CD4-positive, CD25-positive, alpha-beta regulatory T cell (primary cell): ENCODE data around the gene OTUD5. TPM values are rescaled to one million over a fixed set of nuclear protein-coding genes. Genes with fewer than 3 reads are reported as not detected.

ENCODE experiments used
- ATAC-seq, 2 donors: fragments of 150-1000 bp; cut with Tn5 transposase; one replicate each; pipeline ENCODE4 v1.10.0; 2021; ENCODE audit warnings: low read depth in 2 of 2, moderate number of reproducible peaks in 2 of 2, moderate library complexity in 1 of 2
- DNase-seq, 3 donors: peaks; one replicate each; pipeline versions ENCODE4 v3.0.0 to v3.0.0-alpha.2; 2012 to 2022; ENCODE audit warnings: mixed read lengths in 1 of 3
- H3K27ac ChIP-seq: one replicate; pipeline ENCODE4 v1.7.0; 2013; ENCODE audit warnings: mild to moderate bottlenecking, low read length; ENCODE audit not compliant: insufficient read depth, poor library complexity, severe bottlenecking
- H3K27me3 ChIP-seq: one replicate; pipeline ENCODE4 v1.7.0; 2013; ENCODE audit warnings: low read length; ENCODE audit not compliant: control insufficient read depth, insufficient read depth
- H3K36me3 ChIP-seq: one replicate; pipeline ENCODE4 v1.7.0; 2013; ENCODE audit warnings: mild to moderate bottlenecking, low read length, moderate library complexity; ENCODE audit not compliant: control insufficient read depth, insufficient read depth
- H3K4me1 ChIP-seq: 2 replicates; pipeline ENCODE4 v1.7.0; 2013; ENCODE audit warnings: mild to moderate bottlenecking, low read length; ENCODE audit not compliant: insufficient read depth, control insufficient read depth, poor library complexity, severe bottlenecking
- H3K4me3 ChIP-seq: one replicate; pipeline ENCODE4 v1.7.0; 2013; ENCODE audit warnings: low read depth, mild to moderate bottlenecking, low read length, moderate library complexity
- H3K9me3 ChIP-seq, 2 experiments: 1 replicate in 1 of 2; 2 replicates in 1 of 2; pipeline ENCODE4 v1.7.0; 2013; ENCODE audit warnings: low read length in 2 of 2, mild to moderate bottlenecking in 1 of 2, moderate library complexity in 1 of 2; ENCODE audit not compliant: control insufficient read depth in 2 of 2
- H3K27ac Mint-ChIP-seq, 3 donors: one replicate each; pipeline ENCODE4 v1.8.0; 2020 to 2022; ENCODE audit warnings: mild to moderate bottlenecking in 3 of 3, mixed read lengths in 3 of 3, moderate library complexity in 2 of 3
- H3K27me3 Mint-ChIP-seq: one replicate; pipeline ENCODE4 v1.8.0; 2022; ENCODE audit warnings: mild to moderate bottlenecking, mixed read lengths
- H3K36me3 Mint-ChIP-seq: one replicate; pipeline ENCODE4 v1.8.0; 2020; ENCODE audit warnings: mixed read lengths
- H3K4me1 Mint-ChIP-seq, 4 donors: one replicate each; pipeline ENCODE4 v1.8.0; 2020 to 2022; ENCODE audit warnings: mixed read lengths in 4 of 4, mild to moderate bottlenecking in 1 of 4
- H3K4me3 Mint-ChIP-seq, 4 donors: one replicate each; pipeline ENCODE4 v1.8.0; 2020 to 2022; ENCODE audit warnings: mild to moderate bottlenecking in 4 of 4, mixed read lengths in 4 of 4, moderate library complexity in 3 of 4
- H3K9me3 Mint-ChIP-seq, 7 donors: one replicate each; pipeline ENCODE4 v1.8.0; 2020 to 2022; ENCODE audit warnings: mixed read lengths in 7 of 7, mild to moderate bottlenecking in 3 of 7, moderate library complexity in 2 of 7
- polyA plus RNA-seq, 4 donors: library from polyadenylated mRNA; unstranded; fragments of 300-500 nt; fragmentation: Illumina TruSeq; gene quantifications; one replicate each; pipeline ENCODE4 v1.2.3, GENCODE V29; 2021
- total RNA-seq: library from RNA; stranded (reverse); gene quantifications from one replicate; pipeline ENCODE4 v1.2.3, GENCODE V29; 2022

Gene OTUD5
- total and polyA plus RNA-seq, 5 donors from 2014 or later, result 20.2 to 110 (median 31.1) TPM

DNA sequence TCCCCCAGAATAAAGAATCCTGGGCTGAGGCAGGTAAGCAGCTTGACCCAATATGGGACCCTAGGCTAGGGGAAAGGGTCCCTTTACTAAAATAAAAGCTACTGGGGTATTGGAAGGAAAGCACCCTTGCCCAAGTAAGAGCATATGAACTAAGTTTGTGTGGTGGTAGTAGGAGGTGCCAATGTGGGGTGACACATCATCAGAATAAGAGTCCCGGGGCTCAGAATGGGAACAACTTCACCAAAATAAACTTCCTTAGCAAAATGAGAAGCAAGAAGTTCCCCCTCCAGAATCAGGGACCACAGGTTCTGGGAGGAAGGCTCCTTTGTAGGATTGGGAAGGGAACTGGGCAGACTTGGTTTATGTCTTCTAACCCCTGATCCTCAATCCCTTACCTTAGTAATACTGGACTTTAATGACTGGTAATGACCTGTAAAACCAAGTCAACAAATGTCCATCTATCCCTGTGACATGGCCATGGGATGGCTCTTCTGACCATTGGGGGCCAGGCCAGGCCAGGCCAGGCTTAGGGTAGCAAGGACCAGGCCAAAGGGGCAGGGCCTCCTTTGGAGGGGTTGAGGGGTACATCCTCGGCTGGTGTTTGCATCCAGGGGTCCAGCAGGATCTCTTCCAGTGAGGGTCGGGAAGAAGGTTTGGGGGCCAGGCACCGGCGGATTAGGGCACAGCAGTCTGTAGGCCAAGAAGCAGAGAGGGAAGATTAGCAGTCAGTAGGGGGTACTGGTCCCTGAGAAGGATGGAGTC is 43.6 kb downstream of the OTUD5 start:
- Mint-ChIP-seq H3K27me3 (peaks cover 15% of the 10 kb centered on the region), H3K4me1 (peaks cover 0 to 68% (median 20%) of the 10 kb centered on the region in 4 donors), H3K36me3 (peaks cover 41% of the 10 kb centered on the region), H3K4me3 (peak overlapping the region; percentile 94 to 97 (median 96)), H3K27ac (peak overlapping the region; percentile 51 to 95 (median 60)), H3K9me3 (no peaks in the 10 kb centered on the region)
- peak in 1 of 3 donors; percentile 21 for DNase-seq
- H3K9me3 ChIP-seq, result no peaks in the 10 kb centered on the region
- no peak for ATAC-seq
- H3K4me1 ChIP-seq, result peaks cover 36% of the 10 kb centered on the region
- H3K27ac ChIP-seq, result peak overlapping the region; percentile 89
- no peaks in the 10 kb centered on the region for H3K27me3 ChIP-seq
- H3K36me3 ChIP-seq, result peaks cover 49% of the 10 kb centered on the region
- peak overlapping the region; percentile 96 for H3K4me3 ChIP-seq

DNA sequence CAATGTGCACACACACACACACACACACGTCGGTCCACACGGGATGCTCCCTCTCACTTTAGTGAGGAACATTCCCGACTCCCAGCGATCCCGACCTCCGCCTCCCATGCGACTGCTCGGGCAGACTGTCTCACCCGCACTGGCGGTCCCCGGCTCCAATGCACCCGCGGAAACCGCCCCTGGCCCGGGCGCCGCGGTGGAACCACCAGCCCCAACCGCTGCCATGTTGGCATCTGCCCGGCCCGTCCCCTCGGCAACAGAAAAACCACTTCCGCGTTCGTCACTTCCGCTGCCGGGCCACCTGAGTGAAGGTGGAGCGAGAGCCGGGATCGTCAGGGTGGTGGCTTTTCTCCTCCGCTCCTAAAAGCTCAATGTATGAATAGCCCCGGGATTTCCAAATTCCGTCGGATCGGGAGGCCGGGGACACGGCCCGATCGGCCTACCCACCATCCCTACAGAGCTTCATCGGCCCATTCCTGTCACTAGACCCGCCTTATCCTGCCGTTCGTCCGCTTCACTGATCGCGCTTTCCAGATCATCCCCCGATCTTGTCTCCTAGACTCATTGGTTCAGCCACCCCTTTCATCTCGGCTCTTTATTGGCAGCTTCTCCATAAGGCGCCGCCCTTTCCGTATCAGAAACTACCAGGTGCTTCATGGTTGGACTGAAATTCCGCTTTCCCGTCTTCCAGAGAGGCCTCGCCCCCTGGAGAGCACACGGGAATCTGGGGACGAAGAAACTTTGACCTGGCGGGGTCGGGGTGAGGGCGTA is 45.8 kb downstream of the OTUD5 start, which contains the start of gene SLC35A2:
Gene SLC35A2 (minus strand): TSS at position 235 of the 771 bp plus-strand sequence. CDS start 10 bp downstream, at position 225.
- Mint-ChIP-seq H3K9me3 (peaks cover 0 to 2% (median 0%) of the 10 kb centered on the region in 7 donors), H3K36me3 (peaks cover 34% of the 10 kb centered on the region), H3K4me1 (peaks cover 0 to 57% (median 17%) of the 10 kb centered on the region in 4 donors), H3K27ac (peak within 1 kb of the TSS; percentile 89 to 97 (median 92)), H3K27me3 (peaks cover 11% of the 10 kb centered on the region), H3K4me3 (peak within 1 kb of the TSS; percentile 88 to 97 (median 94))
- ATAC-seq (peak; percentile 63 to 67), DNase-seq (peak; percentile 85 to 91 (median 90))
- Histone ChIP-seq H3K4me3 (peak within 1 kb of the TSS; percentile 96), H3K27ac (peak within 1 kb of the TSS; percentile 89), H3K9me3 (no peaks in the 10 kb centered on the region), H3K4me1 (peaks cover 36% of the 10 kb centered on the region), H3K36me3 (peaks cover 39% of the 10 kb centered on the region), H3K27me3 (no peaks in the 10 kb centered on the region)

DNA sequence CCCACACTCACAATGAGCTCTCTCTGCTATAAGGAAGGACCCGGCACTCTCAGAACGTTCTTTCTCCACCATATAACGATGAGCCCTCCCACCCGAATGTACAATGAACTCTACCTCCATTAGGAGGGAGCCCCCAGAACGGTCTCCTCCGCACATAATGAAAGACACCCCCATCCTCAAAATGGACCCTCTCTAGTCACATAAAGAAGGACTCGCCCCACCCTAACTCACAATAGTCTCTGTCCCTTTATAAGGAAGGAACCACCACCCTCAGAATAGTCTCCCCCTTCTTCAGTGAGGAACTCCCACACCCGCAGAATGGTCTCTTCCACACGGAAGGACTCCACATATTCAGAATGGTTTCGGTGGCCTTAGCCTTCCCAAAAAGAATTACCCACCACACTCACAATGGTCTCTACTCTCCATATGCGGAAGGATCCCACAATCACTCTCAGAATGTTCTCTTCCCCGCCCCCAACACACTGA is 46.4 kb downstream of the OTUD5 start:
- Histone ChIP-seq H3K36me3 (peaks cover 34% of the 10 kb centered on the region), H3K4me1 (peaks cover 34% of the 10 kb centered on the region), H3K9me3 (no peaks in the 10 kb centered on the region), H3K4me3 (peak overlapping the region; percentile 76), H3K27me3 (no peaks in the 10 kb centered on the region), H3K27ac (peak overlapping the region; percentile 89)
- Mint-ChIP-seq H3K9me3 (peaks cover 0 to 2% (median 0%) of the 10 kb centered on the region in 7 donors), H3K27ac (peak overlapping the region; percentile 89 to 97 (median 92)), H3K36me3 (peaks cover 34% of the 10 kb centered on the region), H3K4me3 (peak overlapping the region; percentile 88 to 97 (median 94)), H3K4me1 (peaks cover 0 to 54% (median 17%) of the 10 kb centered on the region in 4 donors), H3K27me3 (peaks cover 11% of the 10 kb centered on the region)
- ATAC-seq (peak; percentile 4 to 9), DNase-seq (no peak)

DNA sequence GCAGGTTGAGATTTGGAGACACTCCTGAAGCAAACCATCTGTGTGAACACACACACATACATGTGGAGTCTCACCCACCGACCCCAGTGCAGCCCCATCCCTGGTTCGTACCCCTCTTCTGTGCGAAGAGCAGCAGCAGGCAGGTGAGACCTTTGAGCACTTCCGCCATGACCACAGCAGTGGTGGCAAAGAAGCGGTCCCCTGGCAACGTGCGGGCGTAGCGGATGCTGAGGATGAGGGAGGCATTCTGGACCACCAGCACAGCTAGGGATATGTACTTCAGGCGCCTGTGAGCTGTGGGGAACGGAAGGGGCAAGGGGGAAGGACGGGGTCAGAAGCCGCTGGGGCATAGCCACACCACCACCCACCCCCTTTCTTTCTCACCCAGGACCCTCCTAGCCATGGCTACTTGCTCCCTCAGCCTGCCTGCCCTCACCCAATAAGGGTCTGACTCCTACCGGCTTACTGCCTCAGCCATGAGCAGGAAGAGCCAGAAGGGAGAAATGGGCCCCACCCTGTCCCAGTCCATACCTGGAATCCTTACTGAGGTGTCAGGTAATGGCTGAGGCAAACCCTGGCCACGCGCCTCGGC is 47.6 kb downstream of the OTUD5 start:
- Mint-ChIP-seq H3K4me1 (peaks cover 0 to 43% (median 17%) of the 10 kb centered on the region in 4 donors), H3K27me3 (peaks cover 11% of the 10 kb centered on the region), H3K4me3 (peak overlapping the region in 2 of 4 donors; percentile 65 to 94), H3K9me3 (peaks cover 0 to 2% (median 0%) of the 10 kb centered on the region in 7 donors), H3K27ac (peak overlapping the region in 1 of 3 donors; percentile 31), H3K36me3 (peaks cover 26% of the 10 kb centered on the region)
- Histone ChIP-seq H3K27me3 (no peaks in the 10 kb centered on the region), H3K4me3 (no peak overlapping the region), H3K4me1 (peaks cover 22% of the 10 kb centered on the region), H3K27ac (no peak overlapping the region), H3K9me3 (no peaks in the 10 kb centered on the region), H3K36me3 (peaks cover 22% of the 10 kb centered on the region)
- ATAC-seq, result no peak
- DNase-seq, result peak in 1 of 3 donors; percentile 29

DNA sequence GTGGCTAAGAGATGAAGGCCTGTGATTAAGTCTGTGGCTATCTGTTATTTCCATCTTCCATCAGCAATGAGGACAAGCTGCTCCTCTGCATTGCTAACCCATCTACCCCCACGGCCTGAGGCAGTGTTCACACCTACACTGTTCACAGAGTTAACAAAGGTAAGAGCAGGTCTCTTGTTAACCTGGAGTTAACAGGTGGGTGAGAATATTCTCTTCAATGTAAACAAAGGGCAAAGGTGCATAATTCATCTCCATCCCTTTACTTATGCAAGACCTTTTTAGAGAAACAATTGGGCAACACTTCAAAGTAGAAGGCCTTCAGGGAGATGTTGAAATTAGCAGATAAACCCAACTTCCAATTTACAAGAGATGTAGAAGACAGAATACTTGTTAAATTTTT is 48.8 kb downstream of the OTUD5 start:
- ATAC-seq, result no peak

DNA sequence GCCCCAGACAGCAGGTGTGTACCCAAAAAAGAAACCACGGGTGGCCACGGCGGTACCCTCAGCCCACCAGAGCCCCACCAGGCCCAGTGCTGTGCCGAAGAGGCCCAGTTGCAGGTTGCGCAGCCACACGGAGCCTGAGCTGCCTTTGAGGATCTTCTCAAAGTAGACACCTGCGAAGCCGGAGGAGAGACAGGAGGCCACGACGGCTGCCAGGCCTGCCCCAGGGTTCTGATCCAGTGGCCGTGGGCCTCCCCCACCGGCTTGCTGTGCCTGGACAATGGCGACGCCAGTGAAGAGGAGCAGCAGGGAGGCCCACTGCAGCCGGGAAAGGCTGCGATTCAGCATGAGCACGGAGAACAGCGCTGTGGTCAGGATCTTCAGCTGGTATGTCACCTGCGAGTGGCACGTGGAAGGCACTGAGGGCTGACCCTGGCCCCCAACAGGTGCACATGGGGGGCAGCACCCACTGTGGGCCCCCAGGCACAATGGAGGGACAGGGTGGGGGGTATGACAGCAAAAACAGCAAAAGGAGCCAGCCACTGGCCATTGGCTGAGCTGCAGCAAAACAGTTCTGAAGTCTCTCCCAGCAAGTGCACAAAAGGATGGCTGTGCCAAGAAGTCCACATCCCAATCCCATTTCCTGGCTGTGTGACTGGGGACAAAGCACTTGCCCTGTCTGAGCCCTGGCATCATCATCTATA is 52.2 kb downstream of the OTUD5 start:
- H3K27ac ChIP-seq, result no peak overlapping the region

More for the DNA sequence above, 48.8 kb downstream of the OTUD5 start:
- Mint-ChIP-seq H3K27ac (peak overlapping the region in 2 of 3 donors; percentile 56 to 70), H3K27me3 (peaks cover 11% of the 10 kb centered on the region), H3K4me1 (peaks cover 0 to 36% (median 17%) of the 10 kb centered on the region in 4 donors), H3K4me3 (peak overlapping the region in 1 of 4 donors; percentile 23), H3K9me3 (peaks cover 0 to 2% (median 0%) of the 10 kb centered on the region in 7 donors), H3K36me3 (peaks cover 22% of the 10 kb centered on the region)
- H3K27ac ChIP-seq, result no peak overlapping the region
- no peak for DNase-seq
- no peak overlapping the region for H3K4me3 ChIP-seq
- peaks cover 10% of the 10 kb centered on the region for H3K4me1 ChIP-seq
- no peaks in the 10 kb centered on the region for H3K9me3 ChIP-seq
- no peaks in the 10 kb centered on the region for H3K27me3 ChIP-seq
- peaks cover 19% of the 10 kb centered on the region for H3K36me3 ChIP-seq

More for the DNA sequence above, 52.2 kb downstream of the OTUD5 start:
- peaks cover 20% of the 10 kb centered on the region for H3K36me3 Mint-ChIP-seq
- H3K27me3 Mint-ChIP-seq, result no peaks in the 10 kb centered on the region
- H3K4me3 Mint-ChIP-seq, result peak overlapping the region in 1 of 4 donors; percentile 38
- no peaks in the 10 kb centered on the region for H3K4me1 ChIP-seq
- peaks cover 0 to 11% (median 3%) of the 10 kb centered on the region in 4 donors for H3K4me1 Mint-ChIP-seq
- no peak for DNase-seq
- no peak overlapping the region for H3K27ac Mint-ChIP-seq
- ATAC-seq, result no peak
- peaks cover 32% of the 10 kb centered on the region for H3K36me3 ChIP-seq
- H3K9me3 Mint-ChIP-seq, result peaks cover 0 to 2% (median 0%) of the 10 kb centered on the region in 7 donors
- no peak overlapping the region for H3K4me3 ChIP-seq
- no peaks in the 10 kb centered on the region for H3K27me3 ChIP-seq
- no peaks in the 10 kb centered on the region for H3K9me3 ChIP-seq
